Skin epidermis (tissue), 12 donors: Measurements from ENCODE around the gene MYB.

ENCODE experiments used
- H3K27ac ChIP-seq, 21 experiments: fragments of 200-600 bp; sonication (generic) in 11 of 21; one replicate each; pipeline ENCODE4 v1.5.0; 2020; ENCODE audit warnings: mild to moderate bottlenecking in 3 of 21, inconsistent platforms in 2 of 21, moderate library complexity in 2 of 21
- H3K4me3 ChIP-seq, 7 experiments: fragments of 200-600 bp; sonication (generic) in 2 of 7; one replicate each; pipeline ENCODE4 v1.5.0; 2020; ENCODE audit warnings: inconsistent platforms in 2 of 7, mild to moderate bottlenecking in 2 of 7, moderate library complexity in 1 of 7

MYB gene

DNA sequence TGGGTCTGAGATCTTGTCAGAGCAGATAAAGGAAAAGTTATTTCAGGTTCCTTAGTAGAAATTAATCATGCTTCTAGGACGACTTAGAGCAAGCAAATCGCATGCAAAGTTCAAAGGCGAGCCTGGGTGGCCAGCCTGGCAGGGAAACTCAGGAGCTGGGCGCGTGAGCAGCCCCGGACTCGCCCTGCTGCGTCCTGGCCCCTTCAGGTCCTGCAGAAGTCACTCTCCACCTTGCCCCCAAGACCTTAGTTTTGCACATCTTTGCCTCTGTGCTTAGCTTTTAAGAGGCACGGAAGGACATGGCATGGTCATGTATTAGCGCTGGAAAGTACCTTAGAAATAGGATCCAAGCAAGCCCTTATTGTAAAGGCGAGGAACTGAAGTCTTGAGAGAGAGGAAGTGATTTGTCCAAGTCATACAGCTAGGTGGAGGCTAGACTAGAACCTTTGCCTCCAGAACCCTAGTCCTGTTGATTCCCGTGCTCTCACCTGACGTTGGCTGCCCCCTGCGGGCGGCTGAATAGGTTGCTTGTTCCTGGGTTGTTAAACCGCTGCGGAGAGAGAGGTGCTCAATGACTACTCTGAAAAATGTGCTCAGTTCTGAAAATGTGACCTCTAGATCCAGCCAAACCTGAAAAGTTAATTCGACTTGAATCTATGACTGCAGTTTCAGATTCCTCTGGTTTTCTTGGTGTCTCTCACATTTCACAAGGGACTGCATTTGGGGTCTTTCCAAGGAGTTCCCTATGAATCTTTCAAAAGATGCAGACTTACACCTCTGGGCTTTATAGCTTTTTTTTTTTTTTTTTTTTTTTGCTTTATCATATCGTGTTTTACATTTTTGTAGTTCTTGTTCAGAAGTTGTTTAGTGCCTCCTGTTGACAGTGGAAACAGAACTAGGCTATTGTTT is 2.7 kb downstream of the MYB start:
- Histone ChIP-seq H3K27ac (peak overlapping the region in 2 of 21 experiments; percentile 56), H3K4me3 (peak overlapping the region; percentile 44 to 67 (median 53))

- no peak overlapping the region for H3K4me3 ChIP-seq
- peak overlapping the region in 1 of 21 experiments; percentile 16 for H3K27ac ChIP-seq
Measured at GRCh38 chr6:135185483-135185882, 4.4 kb downstream of the MYB start.

DNA sequence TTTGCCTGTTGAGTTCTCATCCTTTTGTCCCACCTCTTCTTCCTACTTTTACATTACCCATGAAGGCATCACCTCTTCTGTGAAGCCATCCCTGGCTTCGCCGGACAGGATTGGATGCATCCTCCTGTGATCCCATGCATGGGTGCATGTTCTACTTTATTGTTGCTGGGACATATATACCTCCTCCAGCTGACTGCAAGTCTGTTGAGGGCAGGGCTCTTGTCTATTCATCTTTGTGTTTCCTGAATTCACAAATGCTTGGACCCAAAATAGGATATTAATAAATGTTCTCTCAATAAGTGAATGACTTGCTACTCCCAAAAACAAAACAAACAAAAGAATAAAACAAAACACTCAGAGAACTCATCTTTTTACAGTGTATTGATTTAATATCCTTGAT is 5.1 kb downstream of the MYB start:
- H3K4me3 ChIP-seq = no peak overlapping the region
- H3K27ac ChIP-seq = no peak overlapping the region

GRCh38 chr6:135187372-135187771 is 6.3 kb downstream of the MYB start:
- Histone ChIP-seq H3K4me3 (no peak overlapping the region), H3K27ac (no peak overlapping the region)

- H3K27ac ChIP-seq = no peak overlapping the region
- no peak overlapping the region for H3K4me3 ChIP-seq
Measured at GRCh38 chr6:135188718-135189117, 7.6 kb downstream of the MYB start.

DNA sequence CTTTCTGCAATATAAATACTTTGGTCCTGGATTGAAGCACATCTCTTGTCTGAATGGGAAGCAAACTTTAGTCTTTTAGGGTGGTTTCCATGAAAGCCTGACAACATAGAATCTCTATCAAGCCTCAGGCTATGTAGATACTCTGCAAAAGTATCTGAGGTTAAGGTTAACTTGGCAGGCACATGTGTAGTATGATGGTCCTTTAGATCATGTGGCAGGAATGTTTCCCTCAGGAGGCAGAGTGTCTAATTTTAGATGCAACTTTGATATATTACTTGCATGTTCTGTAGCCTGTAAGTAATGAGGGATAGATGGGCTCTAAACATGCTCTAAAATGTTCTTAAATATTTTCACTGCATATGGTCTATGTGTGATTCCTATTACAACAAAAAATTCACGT is 8.2 kb downstream of the MYB start:
- Histone ChIP-seq H3K27ac (no peak overlapping the region), H3K4me3 (no peak overlapping the region)

GRCh38 chr6:135191508-135192255 is 10.6 kb downstream of the MYB start:
- Histone ChIP-seq H3K27ac (no peak overlapping the region), H3K4me3 (no peak overlapping the region)

- H3K4me3 ChIP-seq = no peak overlapping the region
- H3K27ac ChIP-seq = no peak overlapping the region
Measured at GRCh38 chr6:135192256-135193174, 11.4 kb downstream of the MYB start.

DNA sequence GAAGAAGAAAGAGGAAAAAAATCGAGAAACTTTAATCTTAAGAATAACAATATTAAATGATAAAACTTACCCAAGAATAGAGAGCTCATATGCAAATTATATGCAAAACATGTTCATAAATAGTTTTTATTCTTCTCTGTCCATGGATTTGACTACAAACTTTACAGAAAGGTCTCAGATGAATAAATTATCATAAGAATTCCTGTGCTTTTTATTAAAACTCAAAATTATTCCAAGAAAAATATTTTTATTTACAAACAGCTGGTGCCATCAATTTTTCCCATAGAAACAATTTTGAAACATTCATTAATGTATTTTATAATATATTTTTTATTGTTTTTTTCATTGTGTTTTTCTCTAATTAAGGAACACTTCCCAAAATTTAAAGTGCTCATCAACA is 12.1 kb downstream of the MYB start:
- Histone ChIP-seq H3K4me3 (no peak overlapping the region), H3K27ac (no peak overlapping the region)

GRCh38 chr6:135195041-135195440 is 13.9 kb downstream of the MYB start:
- Histone ChIP-seq H3K27ac (no peak overlapping the region), H3K4me3 (no peak overlapping the region)

- Histone ChIP-seq H3K27ac (no peak overlapping the region), H3K4me3 (no peak overlapping the region)
Measured at GRCh38 chr6:135195522-135195921, 14.4 kb downstream of the MYB start.

DNA sequence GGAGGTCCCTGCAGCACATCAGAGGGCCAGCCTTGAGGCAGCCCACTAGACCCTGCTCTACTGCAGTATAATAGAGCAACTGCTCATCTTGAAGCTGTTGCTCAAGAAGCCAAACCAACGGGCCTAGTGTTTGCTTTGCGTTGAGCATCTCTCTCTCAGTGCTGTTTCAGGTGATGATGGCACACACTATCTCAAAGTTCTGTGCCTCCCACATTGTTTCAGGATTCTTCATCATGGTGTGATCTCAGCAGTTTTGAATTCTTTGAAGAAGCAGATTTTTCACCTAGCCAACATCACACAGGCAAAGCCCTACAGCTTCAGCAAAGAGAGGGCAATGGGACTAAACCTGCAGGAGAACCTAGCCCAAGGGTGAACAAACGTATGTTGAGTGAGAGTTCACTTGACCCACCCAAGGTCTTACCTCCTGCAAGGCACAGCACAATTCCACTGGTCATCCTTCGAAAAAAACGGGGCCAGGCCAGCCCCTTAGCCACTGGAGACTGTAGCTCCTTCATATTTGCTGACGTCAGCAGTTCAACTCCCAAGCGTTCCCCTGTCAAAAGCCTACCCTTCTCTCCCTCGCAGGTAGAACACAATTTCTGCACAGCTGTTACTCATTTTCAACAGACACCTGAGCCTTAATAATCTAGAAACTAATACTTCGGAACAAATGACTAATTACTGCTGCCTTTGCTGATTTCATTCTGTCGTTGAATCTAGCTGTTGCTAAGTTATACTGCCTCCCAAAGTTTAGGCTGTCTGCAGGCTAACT is 15.8 kb downstream of the MYB start:
- Histone ChIP-seq H3K4me3 (no peak overlapping the region), H3K27ac (peak overlapping the region in 1 of 21 experiments; percentile 26)

GRCh38 chr6:135202836-135203235 is 21.7 kb downstream of the MYB start:
- H3K4me3 ChIP-seq = no peak overlapping the region
- H3K27ac ChIP-seq = no peak overlapping the region

DNA sequence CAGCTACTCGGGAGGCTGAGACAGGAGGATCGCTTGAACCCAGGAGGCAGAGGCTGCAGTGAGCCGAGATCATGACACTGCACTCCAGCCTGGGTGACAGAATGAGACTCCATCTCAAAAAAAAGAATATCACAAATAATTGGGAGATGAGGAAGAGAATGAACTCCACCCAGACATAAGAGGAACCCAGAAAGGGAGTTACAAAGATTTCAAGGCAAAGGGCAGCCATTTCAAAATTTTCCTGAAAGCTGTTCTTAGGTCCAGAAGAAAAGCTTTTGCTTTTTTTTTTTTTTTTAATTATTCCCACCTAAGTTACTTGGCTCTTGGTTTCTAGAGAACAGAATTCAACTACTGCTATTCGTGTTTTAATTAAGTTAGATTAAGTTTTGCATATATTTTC is 23.8 kb downstream of the MYB start:
- Histone ChIP-seq H3K27ac (no peak overlapping the region), H3K4me3 (no peak overlapping the region)

- Histone ChIP-seq H3K4me3 (no peak overlapping the region), H3K27ac (peak overlapping the region in 4 of 21 experiments; percentile 18 to 67 (median 22))
Measured at GRCh38 chr6:135209803-135210202, 28.7 kb downstream of the MYB start.

GRCh38 chr6:135210632-135211305 is 29.7 kb downstream of the MYB start:
- Histone ChIP-seq H3K4me3 (no peak overlapping the region), H3K27ac (peak overlapping the region in 1 of 21 experiments; percentile 19)

DNA sequence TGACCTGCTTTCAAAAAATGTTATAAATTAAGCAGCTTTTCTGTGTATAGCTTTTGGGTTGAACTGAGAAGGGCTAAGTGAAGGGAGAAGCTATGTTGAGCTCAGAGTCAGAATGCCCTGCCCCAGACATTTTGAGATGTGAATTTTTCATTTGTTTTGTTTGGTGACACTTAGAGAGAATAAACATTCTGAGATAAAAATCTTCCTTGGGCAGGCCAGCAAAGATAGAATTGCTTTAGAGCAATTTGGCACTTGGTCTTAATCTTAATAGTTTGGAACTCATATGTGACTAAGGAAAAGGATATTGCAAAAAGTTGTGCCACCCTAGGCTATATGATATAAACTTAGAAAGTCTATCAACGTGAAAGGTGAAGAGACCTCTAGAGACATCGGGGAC is 30.2 kb downstream of the MYB start:
- Histone ChIP-seq H3K4me3 (no peak overlapping the region), H3K27ac (no peak overlapping the region)

DNA sequence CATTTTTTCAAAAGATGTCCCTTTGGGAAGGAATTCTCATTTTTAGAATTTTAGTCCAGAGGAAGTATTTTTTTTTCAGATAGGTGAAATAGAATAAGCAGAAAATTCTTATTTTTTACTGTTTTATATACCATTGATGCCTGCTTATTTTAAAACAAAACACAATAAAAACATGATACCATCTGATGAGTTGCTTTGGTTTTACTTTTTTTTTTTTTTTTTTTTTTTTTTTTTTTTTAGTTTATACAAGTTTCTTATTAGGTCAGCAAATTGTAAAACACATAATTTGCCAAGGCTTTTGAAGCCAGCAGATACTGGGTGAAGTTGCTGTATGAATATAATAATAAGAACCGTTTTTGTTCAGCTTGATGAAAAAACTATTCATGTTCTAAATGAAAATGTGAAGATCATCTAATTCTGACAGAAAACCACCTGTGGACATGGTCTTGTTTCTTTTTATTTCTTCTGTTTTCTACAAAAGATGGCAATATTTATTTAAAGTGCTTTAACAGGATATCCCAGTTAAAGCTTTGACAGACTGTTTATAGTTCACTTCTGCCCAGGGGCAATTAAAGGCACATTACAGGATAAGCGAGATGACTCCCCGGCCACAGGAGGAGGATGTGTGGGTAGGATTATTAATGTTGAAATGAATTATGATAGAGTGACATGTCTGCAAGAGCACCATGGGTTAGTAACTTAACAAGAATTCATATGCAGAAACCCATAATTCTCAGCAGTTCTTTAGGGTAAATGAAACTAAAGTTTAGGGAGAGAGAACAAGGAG is 31.1 kb downstream of the MYB start:
- Histone ChIP-seq H3K4me3 (no peak overlapping the region), H3K27ac (peak overlapping the region in 1 of 21 experiments; percentile 37)
